Measurements from ENCODE around the gene QRFP. TPM values are rescaled to one million over a fixed set of nuclear protein-coding genes. Genes with fewer than 3 reads are reported as not detected.

The QRFP gene
- total RNA-seq, 6 experiments from 2014 or later: not detected

- Mint-ChIP-seq H3K27me3 (ENCODE audit: insufficient read depth) (peaks cover 40% of the 10 kb centered on the region), H3K4me3 (no peak overlapping the region), H3K36me3 (ENCODE audit: low read depth) (no peaks in the 10 kb centered on the region), H3K27ac (no peak overlapping the region), H3K4me1 (ENCODE audit: low read depth) (peaks cover 14% of the 10 kb centered on the region; the same call in 1 of the 2 replicates), H3K9me3 (no peaks in the 10 kb centered on the region)
- DNase-seq: no peak
- no peak for TF ChIP-seq CTCF (IDR thresholded peaks at IDR 0.05)
Measured at GRCh38 chr9:130942679-130943078, 46.1 kb upstream of the QRFP start.

- DNase-seq: no peak
- peaks cover 14% of the 10 kb centered on the region for H3K4me1 Mint-ChIP-seq (ENCODE audit: low read depth)
- no peak for TF ChIP-seq CTCF (IDR thresholded peaks at IDR 0.05)
- peaks cover 35% of the 10 kb centered on the region for H3K27me3 Mint-ChIP-seq (ENCODE audit: insufficient read depth)
- no peak overlapping the region for H3K4me3 Mint-ChIP-seq
- no peaks in the 10 kb centered on the region for H3K36me3 Mint-ChIP-seq (ENCODE audit: low read depth)
- no peaks in the 10 kb centered on the region for H3K9me3 Mint-ChIP-seq
- no peak overlapping the region for H3K27ac Mint-ChIP-seq
Measured at GRCh38 chr9:130942084-130942483, 45.5 kb upstream of the QRFP start.

- H3K9me3 Mint-ChIP-seq: no peaks in the 10 kb centered on the region
- H3K27me3 Mint-ChIP-seq (ENCODE audit: insufficient read depth): peaks cover 36% of the 10 kb centered on the region
- H3K4me1 Mint-ChIP-seq (ENCODE audit: low read depth): peaks cover 19% of the 10 kb centered on the region
- H3K36me3 Mint-ChIP-seq (ENCODE audit: low read depth): no peaks in the 10 kb centered on the region
- DNase-seq: no peak
- no peak overlapping the region for H3K4me3 Mint-ChIP-seq
- H3K27ac Mint-ChIP-seq: no peak overlapping the region
- peak; percentile 90 for TF ChIP-seq CTCF (IDR thresholded peaks at IDR 0.05)
Measured at GRCh38 chr9:130940693-130941576, 44.3 kb upstream of the QRFP start.

- H3K4me1 Mint-ChIP-seq (ENCODE audit: low read depth): peaks cover 25% of the 10 kb centered on the region
- H3K27me3 Mint-ChIP-seq (ENCODE audit: insufficient read depth): peaks cover 33% of the 10 kb centered on the region
- no peak for TF ChIP-seq CTCF (IDR thresholded peaks at IDR 0.05)
- no peak overlapping the region for H3K27ac Mint-ChIP-seq
- no peaks in the 10 kb centered on the region for H3K9me3 Mint-ChIP-seq
- DNase-seq: no peak
- no peaks in the 10 kb centered on the region for H3K36me3 Mint-ChIP-seq (ENCODE audit: low read depth)
- no peak overlapping the region; the same call in 1 of the 2 replicates for H3K4me3 Mint-ChIP-seq
Measured at GRCh38 chr9:130940027-130940549, 43.5 kb upstream of the QRFP start.

- Mint-ChIP-seq H3K27ac (no peak overlapping the region), H3K4me1 (ENCODE audit: low read depth) (peaks cover 31% of the 10 kb centered on the region), H3K9me3 (no peaks in the 10 kb centered on the region), H3K4me3 (no peak overlapping the region; the same call in 1 of the 2 replicates), H3K36me3 (ENCODE audit: low read depth) (no peaks in the 10 kb centered on the region), H3K27me3 (ENCODE audit: insufficient read depth) (peaks cover 33% of the 10 kb centered on the region)
- no peak for DNase-seq
- peak; percentile 52; the same call in 1 of the 2 replicates for TF ChIP-seq CTCF (IDR thresholded peaks at IDR 0.05)
Measured at GRCh38 chr9:130939405-130940026, 42.9 kb upstream of the QRFP start.
